HEK293 (cell line): ENCODE results near the gene F3.

Experiments used
- CTCF ChIA-PET: fragments of 350-600 bp; formaldehyde crosslinking; extraction: SDS; loops from one replicate; lab custom pipeline; 2021; ENCODE audit warnings: antibody characterized with exemption; lab: Yijun Ruan, JAX
- POLR2A ChIA-PET: fragments of 300-600 bp; formaldehyde crosslinking; extraction: SDS; loops from one replicate; lab custom pipeline; 2020; ENCODE audit warnings: antibody characterized with exemption, inconsistent platforms; lab: Yijun Ruan, JAX
- H3K27ac ChIP-seq: fragments of 200-500 bp; sonication (Bioruptor generic); 2 replicates; pipeline ENCODE4 v1.5.1; 2014; ENCODE audit warnings: low read depth, low read length, control low read depth, inconsistent platforms; ENCODE audit errors: extremely low read depth
- H3K36me3 ChIP-seq, 2 experiments: fragments of 200-500 bp in 1 of 2; sonication (Bioruptor generic) in 1 of 2; 1 replicate in 1 of 2; 2 replicates in 1 of 2; pipeline ENCODE4 v1.5.1; 2014 to 2017; ENCODE audit warnings: inconsistent platforms in 2 of 2, low read length in 2 of 2; ENCODE audit not compliant: control insufficient read depth in 2 of 2, insufficient read depth in 1 of 2
- H3K4me1 ChIP-seq: fragments of 200-500 bp; sonication (Bioruptor generic); 2 replicates; pipeline ENCODE4 v1.5.1; 2014; ENCODE audit warnings: mild to moderate bottlenecking, low read length, inconsistent platforms; ENCODE audit not compliant: control insufficient read depth, insufficient read depth
- H3K4me3 ChIP-seq: 2 replicates; pipeline ENCODE4 v1.5.1; 2011; ENCODE audit warnings: low read depth, mild to moderate bottlenecking, control low read depth, low read length, moderate library complexity
- H3K9me3 ChIP-seq: fragments of 200-500 bp; sonication (Bioruptor generic); 2 replicates; pipeline ENCODE4 v1.5.1; 2014; ENCODE audit warnings: low read depth, low read length, inconsistent platforms; ENCODE audit not compliant: control insufficient read depth, insufficient read depth
- KLF8 ChIP-seq: fragments of 450-650 bp; formaldehyde crosslinking; IDR thresholded peaks from 2 replicates; pipeline ENCODE4 v1.5.1; 2016; ENCODE audit warnings: missing biosample characterization, missing genetic modification characterization
- OSR2 ChIP-seq: fragments of 450-650 bp; formaldehyde crosslinking; IDR thresholded peaks from 2 replicates; pipeline ENCODE4 v1.5.1; 2016; ENCODE audit warnings: missing biosample characterization, missing genetic modification characterization
- REPIN1 ChIP-seq: fragments of 450-650 bp; formaldehyde crosslinking; IDR thresholded peaks from 2 replicates; pipeline ENCODE4 v1.5.1; 2017; ENCODE audit warnings: missing biosample characterization, missing genetic modification characterization, low read depth
- SCRT2 ChIP-seq: fragments of 450-650 bp; formaldehyde crosslinking; IDR thresholded peaks from 2 replicates; pipeline ENCODE4 v1.5.1; 2016; ENCODE audit warnings: missing biosample characterization, missing genetic modification characterization
- SETDB1 ChIP-seq: IDR thresholded peaks from one replicate; pipeline ENCODE4 v1.6.1; 2017; ENCODE audit warnings: mild to moderate bottlenecking, low read length, moderate library complexity, mixed read lengths; ENCODE audit not compliant: insufficient read length
- YY2 ChIP-seq: fragments of 450-650 bp; formaldehyde crosslinking; IDR thresholded peaks from 2 replicates; pipeline ENCODE4 v1.5.1; 2016; ENCODE audit warnings: missing biosample characterization, missing genetic modification characterization
- ZBTB1 ChIP-seq: fragments of 450-650 bp; formaldehyde crosslinking; IDR thresholded peaks from 2 replicates; pipeline ENCODE4 v1.5.1; 2016; ENCODE audit warnings: missing biosample characterization, missing genetic modification characterization
- ZBTB17 ChIP-seq: fragments of 450-650 bp; formaldehyde crosslinking; IDR thresholded peaks from 2 replicates; pipeline ENCODE4 v1.5.1; 2016; ENCODE audit warnings: missing biosample characterization, missing genetic modification characterization
- ZFHX2 ChIP-seq: fragments of 450-650 bp; formaldehyde crosslinking; conservative IDR thresholded peaks from 2 replicates; pipeline ENCODE4 v1.5.1; 2016; ENCODE audit warnings: missing biosample characterization, missing genetic modification characterization
- ZNF112 ChIP-seq: fragments of 450-650 bp; formaldehyde crosslinking; IDR thresholded peaks from 2 replicates; pipeline ENCODE4 v1.5.0; 2017; ENCODE audit warnings: missing biosample characterization, missing genetic modification characterization
- ZNF223 ChIP-seq: fragments of 450-650 bp; formaldehyde crosslinking; IDR thresholded peaks from 2 replicates; pipeline ENCODE4 v1.5.1; 2016; ENCODE audit warnings: missing biosample characterization, missing genetic modification characterization
- ZNF544 ChIP-seq: fragments of 450-650 bp; formaldehyde crosslinking; IDR thresholded peaks from 2 replicates; pipeline ENCODE4 v1.5.0; 2017; ENCODE audit warnings: missing biosample characterization, missing genetic modification characterization
- ZNF623 ChIP-seq: fragments of 450-650 bp; formaldehyde crosslinking; IDR thresholded peaks from 2 replicates; pipeline ENCODE4 v1.5.1; 2016; ENCODE audit warnings: missing biosample characterization, missing genetic modification characterization
- ZNF776 ChIP-seq: fragments of 450-650 bp; formaldehyde crosslinking; IDR thresholded peaks from 2 replicates; pipeline ENCODE4 v1.5.0; 2017; ENCODE audit warnings: missing biosample characterization, missing genetic modification characterization, borderline replicate concordance
- ZNF777 ChIP-seq: fragments of 450-650 bp; formaldehyde crosslinking; IDR thresholded peaks from 2 replicates; pipeline ENCODE4 v1.5.1; 2017; ENCODE audit warnings: missing biosample characterization, missing genetic modification characterization, borderline replicate concordance
- ZNF791 ChIP-seq: fragments of 450-650 bp; formaldehyde crosslinking; IDR thresholded peaks from 2 replicates; pipeline ENCODE4 v1.5.1; 2016; ENCODE audit warnings: missing biosample characterization, missing genetic modification characterization
- ZSCAN23 ChIP-seq: fragments of 450-650 bp; formaldehyde crosslinking; IDR thresholded peaks from 2 replicates; pipeline ENCODE4 v1.5.1; 2016; ENCODE audit warnings: missing biosample characterization, missing genetic modification characterization
- TF ChIP-seq, protein P1 (sequence below): fragments of 450-650 bp; formaldehyde crosslinking; IDR thresholded peaks from 2 replicates; pipeline ENCODE4 v1.5.1; 2016; ENCODE audit warnings: missing biosample characterization, missing genetic modification characterization, borderline replicate concordance
- TF ChIP-seq, protein P2 (sequence below): fragments of 450-650 bp; formaldehyde crosslinking; IDR thresholded peaks from 2 replicates; pipeline ENCODE4 v1.5.1; 2016; ENCODE audit warnings: missing biosample characterization, missing genetic modification characterization
- TF ChIP-seq, protein P3 (sequence below): fragments of 450-650 bp; formaldehyde crosslinking; IDR thresholded peaks from 2 replicates; pipeline ENCODE4 v1.5.1; 2016; ENCODE audit warnings: missing biosample characterization, missing genetic modification characterization
- TF ChIP-seq, protein P4 (sequence below): fragments of 450-650 bp; formaldehyde crosslinking; IDR thresholded peaks from 2 replicates; pipeline ENCODE4 v1.5.1; 2016; ENCODE audit warnings: missing biosample characterization, missing genetic modification characterization

The F3 gene

DNA sequence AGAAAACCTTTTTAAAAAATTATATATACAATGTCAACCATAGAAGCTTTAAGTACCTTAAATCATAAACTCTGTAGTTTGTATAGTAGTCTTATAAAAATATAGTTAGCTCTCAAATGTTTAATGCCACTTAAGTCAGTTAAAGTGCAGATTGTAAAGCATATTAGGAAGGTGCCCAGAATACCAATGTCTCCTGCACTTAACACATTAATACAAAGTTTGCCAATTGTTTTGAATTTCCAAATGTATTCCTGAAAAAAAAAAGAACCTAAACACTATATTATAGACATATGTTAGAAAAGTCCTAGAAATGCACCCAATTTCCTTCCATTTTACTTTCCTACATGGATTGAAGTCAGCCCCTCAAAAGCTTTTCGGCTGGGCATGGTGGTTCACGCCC, 12.1 kb downstream of the F3 start (continued):
- TF ChIP-seq, protein P1, sequence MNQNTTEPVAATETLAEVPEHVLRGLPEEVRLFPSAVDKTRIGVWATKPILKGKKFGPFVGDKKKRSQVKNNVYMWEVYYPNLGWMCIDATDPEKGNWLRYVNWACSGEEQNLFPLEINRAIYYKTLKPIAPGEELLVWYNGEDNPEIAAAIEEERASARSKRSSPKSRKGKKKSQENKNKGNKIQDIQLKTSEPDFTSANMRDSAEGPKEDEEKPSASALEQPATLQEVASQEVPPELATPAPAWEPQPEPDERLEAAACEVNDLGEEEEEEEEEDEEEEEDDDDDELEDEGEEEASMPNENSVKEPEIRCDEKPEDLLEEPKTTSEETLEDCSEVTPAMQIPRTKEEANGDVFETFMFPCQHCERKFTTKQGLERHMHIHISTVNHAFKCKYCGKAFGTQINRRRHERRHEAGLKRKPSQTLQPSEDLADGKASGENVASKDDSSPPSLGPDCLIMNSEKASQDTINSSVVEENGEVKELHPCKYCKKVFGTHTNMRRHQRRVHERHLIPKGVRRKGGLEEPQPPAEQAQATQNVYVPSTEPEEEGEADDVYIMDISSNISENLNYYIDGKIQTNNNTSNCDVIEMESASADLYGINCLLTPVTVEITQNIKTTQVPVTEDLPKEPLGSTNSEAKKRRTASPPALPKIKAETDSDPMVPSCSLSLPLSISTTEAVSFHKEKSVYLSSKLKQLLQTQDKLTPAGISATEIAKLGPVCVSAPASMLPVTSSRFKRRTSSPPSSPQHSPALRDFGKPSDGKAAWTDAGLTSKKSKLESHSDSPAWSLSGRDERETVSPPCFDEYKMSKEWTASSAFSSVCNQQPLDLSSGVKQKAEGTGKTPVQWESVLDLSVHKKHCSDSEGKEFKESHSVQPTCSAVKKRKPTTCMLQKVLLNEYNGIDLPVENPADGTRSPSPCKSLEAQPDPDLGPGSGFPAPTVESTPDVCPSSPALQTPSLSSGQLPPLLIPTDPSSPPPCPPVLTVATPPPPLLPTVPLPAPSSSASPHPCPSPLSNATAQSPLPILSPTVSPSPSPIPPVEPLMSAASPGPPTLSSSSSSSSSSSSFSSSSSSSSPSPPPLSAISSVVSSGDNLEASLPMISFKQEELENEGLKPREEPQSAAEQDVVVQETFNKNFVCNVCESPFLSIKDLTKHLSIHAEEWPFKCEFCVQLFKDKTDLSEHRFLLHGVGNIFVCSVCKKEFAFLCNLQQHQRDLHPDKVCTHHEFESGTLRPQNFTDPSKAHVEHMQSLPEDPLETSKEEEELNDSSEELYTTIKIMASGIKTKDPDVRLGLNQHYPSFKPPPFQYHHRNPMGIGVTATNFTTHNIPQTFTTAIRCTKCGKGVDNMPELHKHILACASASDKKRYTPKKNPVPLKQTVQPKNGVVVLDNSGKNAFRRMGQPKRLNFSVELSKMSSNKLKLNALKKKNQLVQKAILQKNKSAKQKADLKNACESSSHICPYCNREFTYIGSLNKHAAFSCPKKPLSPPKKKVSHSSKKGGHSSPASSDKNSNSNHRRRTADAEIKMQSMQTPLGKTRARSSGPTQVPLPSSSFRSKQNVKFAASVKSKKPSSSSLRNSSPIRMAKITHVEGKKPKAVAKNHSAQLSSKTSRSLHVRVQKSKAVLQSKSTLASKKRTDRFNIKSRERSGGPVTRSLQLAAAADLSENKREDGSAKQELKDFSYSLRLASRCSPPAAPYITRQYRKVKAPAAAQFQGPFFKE (tag by site-specific recombination): no peak

DNA sequence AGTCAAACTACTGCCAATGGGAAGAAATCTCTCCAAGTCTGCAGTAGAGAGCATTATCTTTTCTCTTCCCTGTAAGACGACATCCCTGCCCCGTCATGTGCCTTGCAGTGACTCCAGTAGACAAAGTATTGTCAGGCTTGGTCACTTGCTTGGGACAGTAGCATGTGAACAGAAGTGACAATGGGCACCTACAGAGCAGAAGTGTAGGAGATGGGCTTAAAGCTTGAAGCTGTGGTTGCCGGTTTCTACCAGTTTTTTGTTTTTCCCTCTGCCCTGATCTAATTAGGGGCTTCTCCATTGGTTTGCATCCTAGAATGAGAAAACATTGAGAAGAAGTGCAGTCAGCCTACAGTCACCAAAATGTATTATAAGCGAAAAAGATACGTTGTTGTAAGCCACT, 12.7 kb downstream of the F3 start:
- Histone ChIP-seq H3K4me3 (no peak overlapping the region), H3K36me3 (peaks cover 0 to 34% of the 10 kb centered on the region in 2 experiments; a peak in 2 of 3 replicates), H3K27ac (no peak overlapping the region), H3K9me3 (no peaks in the 10 kb centered on the region), H3K4me1 (no peaks in the 10 kb centered on the region)
- POLR2A ChIA-PET: no interaction called here
- TF ChIP-seq KLF8 (tag by site-specific recombination) (no peak), ZBTB1 (tag by site-specific recombination) (no peak), ZNF791 (tag by site-specific recombination) (no peak), ZNF623 (no peak), ZNF223 (tag by site-specific recombination) (no peak), YY2 (tag by site-specific recombination) (no peak), ZBTB17 (tag by site-specific recombination) (no peak), OSR2 (tag by site-specific recombination) (no peak), REPIN1 (tag by site-specific recombination) (no peak), ZNF544 (tag by site-specific recombination) (no peak), ZSCAN23 (tag by site-specific recombination) (no peak), ZFHX2 (tag by site-specific recombination) (no peak), SETDB1 (no peak), SCRT2 (tag by site-specific recombination) (no peak), ZNF112 (no peak), ZNF776 (no peak), ZNF777 (no peak)
- TF ChIP-seq, protein P2, sequence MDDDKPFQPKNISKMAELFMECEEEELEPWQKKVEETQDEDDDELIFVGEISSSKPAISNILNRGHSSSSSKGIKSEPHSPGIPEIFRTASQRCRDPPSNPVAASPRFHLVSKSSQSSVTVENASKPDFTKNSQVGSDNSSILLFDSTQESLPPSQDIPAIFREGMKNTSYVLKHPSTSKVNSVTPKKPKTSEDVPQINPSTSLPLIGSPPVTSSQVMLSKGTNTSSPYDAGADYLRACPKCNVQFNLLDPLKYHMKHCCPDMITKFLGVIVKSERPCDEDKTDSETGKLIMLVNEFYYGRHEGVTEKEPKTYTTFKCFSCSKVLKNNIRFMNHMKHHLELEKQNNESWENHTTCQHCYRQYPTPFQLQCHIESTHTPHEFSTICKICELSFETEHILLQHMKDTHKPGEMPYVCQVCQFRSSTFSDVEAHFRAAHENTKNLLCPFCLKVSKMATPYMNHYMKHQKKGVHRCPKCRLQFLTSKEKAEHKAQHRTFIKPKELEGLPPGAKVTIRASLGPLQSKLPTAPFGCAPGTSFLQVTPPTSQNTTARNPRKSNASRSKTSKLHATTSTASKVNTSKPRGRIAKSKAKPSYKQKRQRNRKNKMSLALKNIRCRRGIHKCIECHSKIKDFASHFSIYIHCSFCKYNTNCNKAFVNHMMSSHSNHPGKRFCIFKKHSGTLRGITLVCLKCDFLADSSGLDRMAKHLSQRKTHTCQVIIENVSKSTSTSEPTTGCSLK (tag by site-specific recombination): no peak
- TF ChIP-seq, protein P3, sequence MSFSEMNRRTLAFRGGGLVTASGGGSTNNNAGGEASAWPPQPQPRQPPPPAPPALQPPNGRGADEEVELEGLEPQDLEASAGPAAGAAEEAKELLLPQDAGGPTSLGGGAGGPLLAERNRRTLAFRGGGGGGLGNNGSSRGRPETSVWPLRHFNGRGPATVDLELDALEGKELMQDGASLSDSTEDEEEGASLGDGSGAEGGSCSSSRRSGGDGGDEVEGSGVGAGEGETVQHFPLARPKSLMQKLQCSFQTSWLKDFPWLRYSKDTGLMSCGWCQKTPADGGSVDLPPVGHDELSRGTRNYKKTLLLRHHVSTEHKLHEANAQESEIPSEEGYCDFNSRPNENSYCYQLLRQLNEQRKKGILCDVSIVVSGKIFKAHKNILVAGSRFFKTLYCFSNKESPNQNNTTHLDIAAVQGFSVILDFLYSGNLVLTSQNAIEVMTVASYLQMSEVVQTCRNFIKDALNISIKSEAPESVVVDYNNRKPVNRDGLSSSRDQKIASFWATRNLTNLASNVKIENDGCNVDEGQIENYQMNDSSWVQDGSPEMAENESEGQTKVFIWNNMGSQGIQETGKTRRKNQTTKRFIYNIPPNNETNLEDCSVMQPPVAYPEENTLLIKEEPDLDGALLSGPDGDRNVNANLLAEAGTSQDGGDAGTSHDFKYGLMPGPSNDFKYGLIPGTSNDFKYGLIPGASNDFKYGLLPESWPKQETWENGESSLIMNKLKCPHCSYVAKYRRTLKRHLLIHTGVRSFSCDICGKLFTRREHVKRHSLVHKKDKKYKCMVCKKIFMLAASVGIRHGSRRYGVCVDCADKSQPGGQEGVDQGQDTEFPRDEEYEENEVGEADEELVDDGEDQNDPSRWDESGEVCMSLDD: no peak
- TF ChIP-seq, protein P4, sequence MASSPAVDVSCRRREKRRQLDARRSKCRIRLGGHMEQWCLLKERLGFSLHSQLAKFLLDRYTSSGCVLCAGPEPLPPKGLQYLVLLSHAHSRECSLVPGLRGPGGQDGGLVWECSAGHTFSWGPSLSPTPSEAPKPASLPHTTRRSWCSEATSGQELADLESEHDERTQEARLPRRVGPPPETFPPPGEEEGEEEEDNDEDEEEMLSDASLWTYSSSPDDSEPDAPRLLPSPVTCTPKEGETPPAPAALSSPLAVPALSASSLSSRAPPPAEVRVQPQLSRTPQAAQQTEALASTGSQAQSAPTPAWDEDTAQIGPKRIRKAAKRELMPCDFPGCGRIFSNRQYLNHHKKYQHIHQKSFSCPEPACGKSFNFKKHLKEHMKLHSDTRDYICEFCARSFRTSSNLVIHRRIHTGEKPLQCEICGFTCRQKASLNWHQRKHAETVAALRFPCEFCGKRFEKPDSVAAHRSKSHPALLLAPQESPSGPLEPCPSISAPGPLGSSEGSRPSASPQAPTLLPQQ: no peak
- CTCF ChIA-PET: interaction anchor here (0.6 to 6.5 kb wide), 7 partner anchors 15 to 515 kb away, joined by 3 to 48 read pairs (median 5); no protein-coding TSS in a partner anchor
